OCI-LY3 (cell line): ENCODE results near the gene LTBP2.

Source experiments
- EZH2phosphoT487 ChIP-seq: fragments of 200-600 bp; shearing (Covaris generic); IDR thresholded peaks from 2 replicates; pipeline ENCODE4 v1.6.1; 2018; ENCODE audit warnings: antibody characterized with exemption, mixed run types, low read depth
- TF ChIP-seq, protein P1 (sequence below): fragments of 200-600, 300-600 bp; sonication (generic); IDR thresholded peaks from 2 replicates; pipeline ENCODE4 v1.5.1; 2014; ENCODE audit warnings: antibody characterized with exemption, low read length, low read depth

DNA sequence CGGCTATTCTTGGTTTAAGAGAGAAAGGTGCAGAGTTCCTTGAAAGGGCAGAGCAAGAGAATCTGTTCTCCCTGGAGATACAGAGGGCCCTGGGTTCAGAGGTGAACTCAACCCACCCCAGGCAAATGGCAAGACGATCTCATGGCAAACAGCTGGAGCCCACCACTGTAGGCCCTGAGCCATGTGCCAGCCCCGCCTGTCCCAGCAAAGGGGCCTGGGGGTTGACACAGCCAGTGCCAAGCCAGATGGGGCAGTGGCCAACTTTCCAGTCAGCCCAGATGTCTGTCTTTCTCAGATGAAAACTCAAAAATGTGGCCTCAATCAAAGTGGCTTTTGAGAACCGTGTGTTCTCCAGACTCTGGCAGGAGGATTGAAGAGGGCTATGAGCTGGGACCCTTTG, 66.7 kb downstream of the LTBP2 start:
- TF ChIP-seq, protein P1, sequence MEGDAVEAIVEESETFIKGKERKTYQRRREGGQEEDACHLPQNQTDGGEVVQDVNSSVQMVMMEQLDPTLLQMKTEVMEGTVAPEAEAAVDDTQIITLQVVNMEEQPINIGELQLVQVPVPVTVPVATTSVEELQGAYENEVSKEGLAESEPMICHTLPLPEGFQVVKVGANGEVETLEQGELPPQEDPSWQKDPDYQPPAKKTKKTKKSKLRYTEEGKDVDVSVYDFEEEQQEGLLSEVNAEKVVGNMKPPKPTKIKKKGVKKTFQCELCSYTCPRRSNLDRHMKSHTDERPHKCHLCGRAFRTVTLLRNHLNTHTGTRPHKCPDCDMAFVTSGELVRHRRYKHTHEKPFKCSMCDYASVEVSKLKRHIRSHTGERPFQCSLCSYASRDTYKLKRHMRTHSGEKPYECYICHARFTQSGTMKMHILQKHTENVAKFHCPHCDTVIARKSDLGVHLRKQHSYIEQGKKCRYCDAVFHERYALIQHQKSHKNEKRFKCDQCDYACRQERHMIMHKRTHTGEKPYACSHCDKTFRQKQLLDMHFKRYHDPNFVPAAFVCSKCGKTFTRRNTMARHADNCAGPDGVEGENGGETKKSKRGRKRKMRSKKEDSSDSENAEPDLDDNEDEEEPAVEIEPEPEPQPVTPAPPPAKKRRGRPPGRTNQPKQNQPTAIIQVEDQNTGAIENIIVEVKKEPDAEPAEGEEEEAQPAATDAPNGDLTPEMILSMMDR, result no peak
- TF ChIP-seq EZH2phosphoT487, result no peak
